ENCODE results near the gene ABCA6.
"Not testable (repeated sequence)": the region's sequence is repeated elsewhere in the genome, so short reads cannot be mapped to it uniquely, and the experiment has no call there.

ABCA6 gene

GRCh38 chr17:69175625-69176456 lies 34.1 kb upstream of the ABCA6 start:
- no peak for DNase-seq (ENCODE audit: low spot score)
- TF ChIP-seq, protein P1, sequence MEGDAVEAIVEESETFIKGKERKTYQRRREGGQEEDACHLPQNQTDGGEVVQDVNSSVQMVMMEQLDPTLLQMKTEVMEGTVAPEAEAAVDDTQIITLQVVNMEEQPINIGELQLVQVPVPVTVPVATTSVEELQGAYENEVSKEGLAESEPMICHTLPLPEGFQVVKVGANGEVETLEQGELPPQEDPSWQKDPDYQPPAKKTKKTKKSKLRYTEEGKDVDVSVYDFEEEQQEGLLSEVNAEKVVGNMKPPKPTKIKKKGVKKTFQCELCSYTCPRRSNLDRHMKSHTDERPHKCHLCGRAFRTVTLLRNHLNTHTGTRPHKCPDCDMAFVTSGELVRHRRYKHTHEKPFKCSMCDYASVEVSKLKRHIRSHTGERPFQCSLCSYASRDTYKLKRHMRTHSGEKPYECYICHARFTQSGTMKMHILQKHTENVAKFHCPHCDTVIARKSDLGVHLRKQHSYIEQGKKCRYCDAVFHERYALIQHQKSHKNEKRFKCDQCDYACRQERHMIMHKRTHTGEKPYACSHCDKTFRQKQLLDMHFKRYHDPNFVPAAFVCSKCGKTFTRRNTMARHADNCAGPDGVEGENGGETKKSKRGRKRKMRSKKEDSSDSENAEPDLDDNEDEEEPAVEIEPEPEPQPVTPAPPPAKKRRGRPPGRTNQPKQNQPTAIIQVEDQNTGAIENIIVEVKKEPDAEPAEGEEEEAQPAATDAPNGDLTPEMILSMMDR (IDR thresholded peaks at IDR 0.05; ENCODE audit: extremely low read depth, missing control alignments): no peak

DNA sequence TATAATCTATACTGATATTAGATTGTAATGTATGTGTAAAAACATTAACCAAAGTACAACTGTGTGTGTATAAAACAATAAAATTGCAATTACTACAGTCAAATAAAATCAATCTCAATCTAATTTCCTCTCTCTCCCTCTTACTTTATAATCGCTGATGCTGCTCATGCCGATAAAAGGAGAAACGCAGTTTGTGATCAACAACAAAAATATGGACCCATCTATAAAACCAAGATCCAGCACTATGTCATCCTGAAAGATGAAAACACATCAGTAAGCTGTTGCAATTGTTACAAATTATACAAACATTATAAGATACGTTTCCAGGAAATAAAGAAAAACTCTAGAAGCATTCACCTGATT lies 33.5 kb upstream of the ABCA6 start:
- no peak for DNase-seq (ENCODE audit: low spot score)
- TF ChIP-seq, protein P1 (IDR thresholded peaks at IDR 0.05; ENCODE audit: extremely low read depth, missing control alignments): no peak

DNA sequence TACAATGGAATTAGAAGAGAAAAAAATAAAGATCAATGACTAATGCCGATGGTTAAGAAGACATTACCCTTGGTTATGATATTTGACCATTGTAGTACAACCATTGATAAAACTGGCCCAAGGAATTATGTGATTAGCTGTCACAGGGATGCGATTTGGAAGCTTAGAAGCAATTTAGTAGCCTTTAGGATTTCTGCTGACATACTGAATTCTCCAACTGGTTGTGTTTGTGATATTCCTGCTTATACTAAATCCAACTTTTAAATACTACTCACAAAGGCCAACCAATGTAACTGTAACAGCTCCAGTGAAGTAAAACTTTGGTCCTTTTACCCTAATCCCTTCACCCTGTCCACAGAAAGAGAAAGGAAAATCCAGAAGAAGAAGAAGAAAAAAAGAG lies 31.4 kb upstream of the ABCA6 start:
- TF ChIP-seq, protein P1 (IDR thresholded peaks at IDR 0.05; ENCODE audit: extremely low read depth, missing control alignments): no peak
- DNase-seq (ENCODE audit: low spot score): no peak

DNA sequence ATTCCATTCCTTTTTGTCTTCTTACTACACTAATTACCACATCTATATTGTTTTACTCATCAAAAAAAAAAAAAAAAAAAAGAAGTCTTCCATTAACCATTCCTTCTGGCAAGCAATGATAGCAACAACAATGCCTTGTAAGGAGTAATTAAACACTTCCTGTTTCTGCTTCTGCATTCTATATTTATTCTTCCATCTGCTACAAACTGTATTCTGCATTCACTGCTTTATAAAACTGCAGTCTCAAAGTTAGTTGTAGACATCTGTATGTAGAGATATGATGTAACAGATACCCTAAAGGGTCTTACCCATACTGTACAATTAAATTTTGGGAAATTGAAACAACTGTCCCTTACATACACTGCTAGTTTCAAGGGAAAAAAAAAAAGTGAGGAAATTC lies 28.7 kb upstream of the ABCA6 start:
- DNase-seq (ENCODE audit: low spot score): no peak
- TF ChIP-seq, protein P1 (IDR thresholded peaks at IDR 0.05; ENCODE audit: extremely low read depth, missing control alignments): no peak

DNA sequence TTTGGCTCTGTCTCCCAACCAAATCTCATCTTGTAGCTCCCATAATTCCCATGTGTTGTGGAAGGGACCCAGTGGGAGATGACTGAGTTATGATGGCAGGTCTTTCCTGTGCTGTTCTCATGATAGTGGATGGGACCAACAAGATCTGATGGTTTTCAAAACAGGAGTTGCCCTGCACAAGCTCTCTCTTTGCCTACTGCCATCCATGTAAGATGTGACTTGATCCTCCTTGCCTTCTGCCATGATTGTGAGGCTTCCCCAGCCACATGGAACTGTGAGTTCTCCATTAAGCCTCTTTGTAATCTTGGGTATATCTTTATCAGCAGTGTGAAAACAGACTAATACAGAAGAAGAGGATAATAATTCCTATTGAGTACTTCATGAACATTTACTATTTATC lies 26.9 kb upstream of the ABCA6 start:
- not testable (repeated sequence) for DNase-seq (ENCODE audit: low spot score)

DNA sequence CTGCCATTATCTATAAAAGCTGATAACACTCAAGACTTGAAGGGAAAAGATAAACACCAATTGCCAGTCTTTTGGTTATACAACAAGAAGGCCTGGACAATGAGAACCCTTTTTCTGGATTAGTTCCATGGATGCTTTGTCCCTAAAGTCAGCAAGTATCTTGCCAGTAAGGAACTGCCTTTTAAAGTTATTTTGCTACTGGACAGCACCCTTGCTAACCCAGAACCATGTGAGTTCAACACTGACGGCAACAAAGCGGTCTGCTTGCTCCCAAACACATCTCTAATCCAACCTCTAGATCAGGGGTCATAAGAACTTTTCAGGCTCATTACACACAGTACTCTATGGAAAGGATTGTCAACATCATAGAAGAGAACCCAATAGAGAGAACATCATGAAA lies 25.3 kb upstream of the ABCA6 start:
- DNase-seq (ENCODE audit: low spot score): no peak
- TF ChIP-seq, protein P1 (IDR thresholded peaks at IDR 0.05; ENCODE audit: extremely low read depth, missing control alignments): no peak

- DNase-seq (ENCODE audit: low spot score): no peak
- TF ChIP-seq, protein P1 (IDR thresholded peaks at IDR 0.05; ENCODE audit: extremely low read depth, missing control alignments): no peak
These were observed 22.5 kb upstream of the ABCA6 start for GRCh38 chr17:69164206-69164605.

DNA sequence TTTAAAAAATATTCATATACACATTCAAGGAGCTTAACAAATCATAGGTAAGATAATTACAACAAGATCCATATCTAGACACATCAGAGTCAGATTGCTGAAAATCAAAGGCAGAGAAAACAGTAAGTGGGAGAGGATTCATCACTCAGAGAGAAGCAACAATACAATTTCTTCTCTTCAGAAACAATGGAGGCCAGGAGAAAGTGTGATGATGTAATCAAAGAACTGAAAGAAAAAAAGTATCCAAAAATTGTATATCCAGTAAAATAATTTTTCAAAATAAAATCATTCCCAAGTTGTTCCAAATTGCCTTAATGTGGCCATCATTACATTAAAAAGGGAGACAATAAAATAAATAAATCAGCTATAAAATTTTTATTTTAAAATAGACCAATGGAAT lies 17.7 kb upstream of the ABCA6 start:
- no peak for DNase-seq (ENCODE audit: low spot score)
- TF ChIP-seq, protein P1 (IDR thresholded peaks at IDR 0.05; ENCODE audit: extremely low read depth, missing control alignments): no peak

All from GM20000 (cell line).